HG02840 (cell line): ENCODE results near the gene CHRND.

ENCODE experiments used
- ATAC-seq: cut with Tn5 transposase; IDR thresholded peaks from one replicate; pipeline ENCODE4 v1.9.1; 2021; ENCODE audit warnings: mild to moderate bottlenecking, moderate library complexity, moderate number of reproducible peaks; ENCODE audit not compliant: unreplicated experiment, low FRiP score

The CHRND gene

DNA sequence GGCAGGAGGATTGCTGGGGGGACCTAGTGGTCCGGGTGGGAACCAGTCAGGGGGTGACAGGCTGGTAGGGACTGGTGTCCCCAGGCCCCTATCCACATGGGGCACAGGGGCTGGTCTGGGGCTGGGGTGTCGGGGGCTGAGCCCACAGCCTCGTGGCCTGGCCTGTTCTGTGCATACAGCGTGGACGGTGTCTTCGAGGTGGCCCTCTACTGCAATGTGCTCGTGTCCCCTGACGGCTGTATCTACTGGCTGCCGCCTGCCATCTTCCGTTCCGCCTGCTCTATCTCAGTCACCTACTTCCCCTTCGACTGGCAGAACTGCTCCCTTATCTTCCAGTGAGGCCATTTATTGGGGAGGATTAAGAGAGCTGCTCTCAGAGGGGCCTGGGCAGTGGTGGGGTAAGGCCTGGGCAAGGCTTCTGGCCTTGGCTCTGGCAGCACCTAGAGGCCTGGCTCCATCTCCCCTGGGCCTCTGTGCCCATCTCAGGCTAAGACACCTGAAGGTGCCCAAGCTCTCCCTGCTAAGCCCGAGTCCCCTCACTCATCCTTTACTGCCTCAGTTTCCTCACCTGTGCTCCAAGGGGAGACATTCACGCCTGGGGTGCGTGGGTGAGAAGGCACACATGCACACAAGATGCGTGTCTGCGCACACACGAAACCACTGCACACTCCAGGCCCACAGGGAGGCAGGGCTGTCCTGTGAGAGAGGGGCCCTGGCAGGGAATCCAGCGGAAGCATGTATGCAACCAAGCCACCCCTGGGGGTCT, 15.4 kb downstream of the CHRND start:
- ATAC-seq = no peak

DNA sequence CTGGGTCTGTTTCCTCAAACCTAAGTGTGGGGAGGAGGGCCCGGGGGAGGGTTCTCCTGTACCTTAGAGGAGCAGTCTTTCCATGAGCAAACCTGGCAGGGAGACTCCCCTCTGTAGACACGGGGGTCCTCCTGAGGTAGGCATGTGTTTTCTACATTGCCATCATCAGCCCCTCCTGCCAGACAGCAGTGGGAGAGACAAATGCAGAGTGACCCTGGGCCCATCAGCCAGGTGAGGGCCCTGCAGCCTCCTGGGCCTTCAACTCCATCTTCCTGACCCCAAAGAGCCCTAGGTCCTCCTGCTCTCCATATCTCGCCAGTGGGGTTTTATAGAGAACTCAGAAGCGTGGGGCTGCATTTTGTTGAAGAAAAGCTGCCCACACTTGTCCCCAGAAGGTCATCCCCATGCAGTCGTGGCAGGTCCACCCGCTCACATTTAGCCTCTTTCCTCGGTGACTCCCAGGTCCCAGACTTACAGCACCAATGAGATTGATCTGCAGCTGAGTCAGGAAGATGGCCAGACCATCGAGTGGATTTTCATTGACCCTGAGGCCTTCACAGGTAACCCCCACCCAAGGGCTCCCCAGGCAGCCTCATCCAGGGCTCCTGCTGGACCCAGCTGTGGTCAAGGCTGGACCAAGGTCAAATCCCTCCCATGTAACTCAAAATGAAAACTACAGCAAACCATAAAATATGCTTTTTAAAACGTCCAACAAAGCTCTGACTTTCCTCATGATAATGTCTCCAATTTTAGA, 16.2 kb downstream of the CHRND start:
- no peak for ATAC-seq

DNA sequence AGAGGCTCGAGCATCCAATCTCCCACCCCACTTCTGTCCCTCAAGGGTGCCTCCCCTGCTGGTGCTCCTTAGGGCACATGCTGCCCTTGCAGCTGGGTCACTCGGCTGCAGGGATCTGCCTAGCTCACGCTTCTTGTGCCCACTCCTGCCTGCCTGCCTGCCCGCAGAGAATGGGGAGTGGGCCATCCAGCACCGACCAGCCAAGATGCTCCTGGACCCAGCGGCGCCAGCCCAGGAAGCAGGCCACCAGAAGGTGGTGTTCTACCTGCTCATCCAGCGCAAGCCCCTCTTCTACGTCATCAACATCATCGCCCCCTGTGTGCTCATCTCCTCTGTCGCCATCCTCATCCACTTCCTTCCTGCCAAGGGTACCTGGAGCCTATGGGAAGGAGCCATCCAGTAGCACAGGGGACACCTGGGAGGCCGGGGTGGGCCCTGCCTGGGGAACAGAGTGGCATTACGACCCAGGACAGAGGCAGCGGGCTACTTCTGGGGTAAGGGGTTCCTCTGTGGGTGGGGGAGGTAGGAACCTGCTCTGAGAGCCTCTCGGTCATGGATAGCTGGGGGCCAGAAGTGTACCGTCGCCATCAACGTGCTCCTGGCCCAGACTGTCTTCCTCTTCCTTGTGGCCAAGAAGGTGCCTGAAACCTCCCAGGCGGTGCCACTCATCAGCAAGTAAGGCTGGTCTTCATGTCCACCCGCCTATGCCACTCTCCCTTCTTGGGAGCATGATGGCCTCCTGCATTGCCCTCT, 16.9 kb downstream of the CHRND start:
- ATAC-seq = no peak

DNA sequence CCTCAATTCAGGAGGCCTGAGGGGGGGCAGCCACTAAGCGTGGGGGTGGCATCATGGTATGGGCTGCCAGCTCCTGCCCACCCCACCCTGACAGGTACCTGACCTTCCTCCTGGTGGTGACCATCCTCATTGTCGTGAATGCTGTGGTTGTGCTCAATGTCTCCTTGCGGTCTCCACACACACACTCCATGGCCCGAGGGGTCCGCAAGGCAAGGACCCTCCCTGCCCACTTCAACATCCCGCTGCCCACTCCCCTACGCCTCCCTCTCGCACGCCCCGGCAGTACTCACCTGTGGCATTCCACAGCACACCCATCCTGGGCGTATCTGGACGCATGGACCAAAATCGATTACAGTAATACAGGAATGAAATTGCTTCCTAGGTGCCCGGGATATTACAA, 17.5 kb downstream of the CHRND start:
- no peak for ATAC-seq

DNA sequence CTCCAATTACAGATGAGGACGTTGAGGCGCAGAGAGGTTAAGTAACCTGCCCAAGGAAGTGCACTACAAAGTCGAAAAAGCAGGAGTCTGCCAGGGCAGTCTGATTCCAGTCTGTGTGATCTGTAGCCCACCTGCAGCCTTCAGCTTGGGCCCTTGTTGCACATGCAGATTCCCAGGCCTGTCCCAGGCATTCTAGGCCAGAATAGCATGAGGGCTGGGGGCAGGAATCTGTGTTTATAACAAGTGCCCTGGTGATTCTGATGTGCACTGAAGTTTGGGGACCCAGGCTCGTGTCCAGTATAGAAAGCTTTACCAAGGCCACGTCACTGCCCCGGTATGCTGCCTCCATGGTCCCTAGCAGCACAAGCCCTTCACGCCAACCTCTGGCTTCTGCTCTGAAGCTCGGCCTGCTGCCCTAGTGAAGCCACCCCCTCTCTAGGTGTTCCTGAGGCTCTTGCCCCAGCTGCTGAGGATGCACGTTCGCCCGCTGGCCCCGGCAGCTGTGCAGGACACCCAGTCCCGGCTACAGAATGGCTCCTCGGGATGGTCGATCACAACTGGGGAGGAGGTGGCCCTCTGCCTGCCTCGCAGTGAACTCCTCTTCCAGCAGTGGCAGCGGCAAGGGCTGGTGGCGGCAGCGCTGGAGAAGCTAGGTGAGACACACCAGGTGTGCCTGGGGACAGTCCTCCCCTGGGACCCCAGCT, 18.1 kb downstream of the CHRND start:
- no peak for ATAC-seq

DNA sequence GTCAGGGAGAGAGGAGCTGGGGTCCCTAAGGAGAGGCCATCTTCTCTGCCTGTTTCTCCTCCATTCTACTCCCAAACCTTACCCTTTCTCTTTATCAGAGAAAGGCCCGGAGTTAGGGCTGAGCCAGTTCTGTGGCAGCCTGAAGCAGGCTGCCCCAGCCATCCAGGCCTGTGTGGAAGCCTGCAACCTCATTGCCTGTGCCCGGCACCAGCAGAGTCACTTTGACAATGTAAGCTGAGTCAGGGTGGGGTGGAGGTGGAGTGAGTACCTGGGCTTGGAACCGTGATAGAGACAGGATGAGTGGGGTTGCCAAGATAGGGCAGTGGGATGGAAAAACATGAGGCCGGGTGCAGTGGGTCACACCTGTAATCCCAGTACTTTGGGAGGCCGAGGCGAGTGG, 18.7 kb downstream of the CHRND start:
- ATAC-seq = no peak

DNA sequence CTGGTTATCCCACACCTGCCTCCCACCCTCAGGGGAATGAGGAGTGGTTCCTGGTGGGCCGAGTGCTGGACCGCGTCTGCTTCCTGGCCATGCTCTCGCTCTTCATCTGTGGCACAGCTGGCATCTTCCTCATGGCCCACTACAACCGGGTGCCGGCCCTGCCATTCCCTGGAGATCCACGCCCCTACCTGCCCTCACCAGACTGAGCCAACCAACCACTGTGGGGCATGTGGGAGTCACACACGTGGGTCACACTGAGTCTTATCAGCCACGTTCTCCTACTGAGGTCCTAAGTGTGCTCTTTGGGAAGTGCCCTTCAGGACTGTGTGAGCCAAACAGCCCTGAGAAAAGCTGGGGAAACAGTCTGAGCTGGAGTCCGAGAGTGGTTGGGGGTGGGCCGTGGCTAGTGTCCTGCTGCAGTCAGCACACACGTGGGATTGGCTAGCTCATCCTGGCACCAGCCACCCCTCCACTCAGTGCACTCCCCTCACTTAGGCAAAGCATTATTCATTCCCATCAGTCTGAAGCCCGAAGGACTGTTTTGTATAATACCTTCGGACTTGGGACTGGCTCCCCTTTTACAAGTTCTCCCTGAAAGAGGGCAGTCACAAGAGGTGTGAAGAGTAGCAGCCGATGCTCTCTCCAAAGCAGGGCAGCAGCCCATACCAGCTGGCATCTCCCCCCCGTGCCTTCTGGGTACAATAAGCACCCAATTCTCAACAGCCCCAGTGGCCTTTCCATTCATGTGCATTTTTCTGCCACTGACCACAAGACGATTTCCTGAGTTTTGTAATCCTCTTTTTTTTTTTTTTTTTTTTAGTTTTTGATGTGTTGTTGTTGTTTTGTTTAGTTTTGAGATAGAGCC, 19.8 kb downstream of the CHRND start:
- ATAC-seq = no peak

DNA sequence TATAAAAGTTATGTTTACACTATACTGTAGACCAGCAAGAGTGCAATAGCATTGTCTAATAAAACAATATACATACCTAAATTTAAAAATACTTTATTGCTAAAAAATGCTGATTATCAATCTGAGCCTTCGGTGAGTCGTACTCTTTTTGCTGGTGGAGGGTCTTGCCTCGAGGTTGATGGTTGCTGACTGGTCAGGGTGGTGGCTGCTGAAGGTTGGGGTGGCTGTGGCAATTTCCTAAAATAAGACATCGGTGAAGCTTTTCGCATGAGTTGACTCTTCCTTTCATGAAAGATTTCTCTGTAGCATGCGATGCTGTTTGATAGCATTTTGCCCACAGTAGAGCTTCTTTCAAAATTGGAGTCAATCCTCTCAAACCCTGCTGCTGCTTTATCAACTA, 22.0 kb downstream of the CHRND start:
- ATAC-seq = no peak

DNA sequence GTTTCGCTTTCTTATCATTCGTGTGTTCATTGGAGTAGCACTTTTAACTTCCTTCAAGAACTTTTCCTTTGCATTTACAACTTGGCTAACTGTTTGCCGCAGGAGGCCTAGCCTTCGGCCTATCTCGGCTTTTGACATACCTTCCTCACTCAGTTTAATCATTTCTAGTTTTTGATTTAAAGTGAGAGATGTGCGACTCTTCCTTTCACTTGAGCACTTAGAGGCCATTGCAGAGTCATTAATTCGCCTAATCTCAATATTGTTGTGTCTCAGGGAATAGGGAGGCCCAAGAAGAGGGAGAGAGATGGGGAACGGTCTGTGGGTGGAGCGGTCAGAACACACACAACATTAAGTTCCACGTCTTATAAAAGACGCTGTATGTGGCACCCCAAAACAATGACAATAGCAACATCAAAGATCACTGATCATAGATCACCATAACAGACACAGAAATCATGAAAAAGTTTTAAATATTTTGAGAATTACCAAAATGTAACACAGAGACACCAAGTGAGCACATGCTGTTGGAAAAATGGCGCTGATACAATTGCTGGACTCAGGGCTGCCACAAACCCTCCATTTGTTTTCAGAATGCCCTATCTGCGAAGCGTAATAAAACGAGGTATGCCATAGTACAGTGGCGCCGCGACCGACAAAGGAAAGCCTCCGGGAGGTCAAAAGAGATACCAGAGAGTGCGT, 23.8 kb downstream of the CHRND start:
- ATAC-seq = no peak

DNA sequence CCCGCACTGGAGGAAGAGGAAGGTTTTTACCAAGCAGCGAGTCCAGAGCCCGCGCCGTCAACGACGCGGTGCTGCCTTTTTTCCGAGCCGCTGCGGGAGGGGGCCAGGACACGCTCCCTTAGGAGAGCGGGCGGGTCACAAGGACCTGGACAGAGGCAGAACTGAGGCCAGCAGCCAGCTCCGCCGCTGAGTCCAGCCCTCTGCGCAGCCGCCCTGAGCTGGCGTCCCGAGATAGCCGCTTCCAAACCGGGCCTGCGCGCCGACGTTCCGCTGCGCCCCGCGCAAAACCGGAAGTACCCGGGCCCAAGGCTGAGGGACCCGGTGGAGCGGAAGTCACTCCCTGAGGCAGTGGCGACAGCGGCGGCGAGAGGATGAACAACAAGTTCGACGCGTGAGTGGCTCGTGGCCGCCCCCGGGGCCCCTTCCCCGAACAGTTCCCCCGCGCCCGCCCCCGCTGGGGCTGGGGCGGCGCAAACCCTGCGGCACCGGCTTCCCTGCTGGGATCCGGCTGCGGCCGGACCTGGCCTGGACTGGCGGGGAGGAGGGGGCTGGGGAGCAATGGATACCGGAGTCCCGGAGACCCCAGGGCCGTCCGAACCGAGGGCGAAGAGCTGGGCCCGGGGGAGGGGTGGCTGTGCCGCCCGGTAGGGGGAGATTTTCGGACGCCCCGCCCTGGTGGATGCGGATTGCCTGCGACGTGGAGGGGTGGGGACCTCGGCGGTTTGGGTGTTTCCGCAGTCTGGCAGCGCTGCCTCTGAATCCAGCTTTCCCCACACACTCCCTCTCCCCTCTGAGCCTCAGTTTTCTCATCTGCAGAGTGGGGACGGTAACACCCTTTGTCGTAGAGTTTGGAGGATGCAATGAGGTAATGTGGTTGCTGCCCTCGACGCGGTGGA, 24.6 kb downstream of the CHRND start, which contains the start of the genes EIF4E2 and TIGD1:
TSS of gene EIF4E2 (plus strand) at position 336 of the 896 bp plus-strand sequence. CDS start at position 372, 36 bp downstream.
TSS of gene TIGD1 (minus strand) at position 204 of the 896 bp plus-strand sequence. CDS start 675 bp downstream, outside the sequence.
- peak; percentile 91 for ATAC-seq

DNA sequence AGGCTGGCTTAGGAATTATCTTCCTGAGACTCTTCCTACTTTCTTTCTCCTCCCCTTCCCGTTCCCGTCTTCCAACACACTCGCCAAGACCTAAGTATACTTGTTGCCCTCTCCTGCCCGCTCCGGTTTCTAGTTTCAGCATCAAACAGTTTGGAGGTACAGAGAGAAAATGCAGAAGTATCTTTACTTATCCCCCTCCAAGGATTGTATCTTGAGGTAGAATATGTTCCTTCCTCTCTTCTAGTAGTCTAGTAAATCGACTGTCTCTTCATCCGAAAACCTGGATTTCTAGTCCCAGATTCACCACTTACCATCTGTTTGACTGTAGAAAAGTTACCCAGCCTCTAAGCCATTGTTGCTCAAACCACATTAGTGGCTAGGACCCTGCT, 25.3 kb downstream of the CHRND start:
- ATAC-seq = no peak

DNA sequence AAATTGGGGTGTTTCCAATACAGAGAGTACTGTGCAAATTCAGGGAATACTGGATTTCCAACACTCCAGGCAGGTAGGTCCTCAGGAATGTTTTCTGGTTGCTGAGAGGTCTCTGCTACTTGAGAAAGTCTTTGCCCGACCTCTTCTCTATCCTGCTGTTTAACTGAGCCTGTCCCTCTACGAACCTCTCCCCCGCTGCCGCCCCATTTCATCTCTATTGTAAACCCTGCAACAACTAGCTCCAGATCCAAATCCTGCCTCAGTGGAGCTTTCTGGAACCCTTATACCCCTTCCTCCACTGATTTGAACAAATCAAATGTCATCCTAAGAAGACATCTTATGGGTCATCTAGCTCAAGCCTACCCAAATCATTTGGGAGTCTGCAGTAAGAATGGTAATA, 25.8 kb downstream of the CHRND start:
- no peak for ATAC-seq

DNA sequence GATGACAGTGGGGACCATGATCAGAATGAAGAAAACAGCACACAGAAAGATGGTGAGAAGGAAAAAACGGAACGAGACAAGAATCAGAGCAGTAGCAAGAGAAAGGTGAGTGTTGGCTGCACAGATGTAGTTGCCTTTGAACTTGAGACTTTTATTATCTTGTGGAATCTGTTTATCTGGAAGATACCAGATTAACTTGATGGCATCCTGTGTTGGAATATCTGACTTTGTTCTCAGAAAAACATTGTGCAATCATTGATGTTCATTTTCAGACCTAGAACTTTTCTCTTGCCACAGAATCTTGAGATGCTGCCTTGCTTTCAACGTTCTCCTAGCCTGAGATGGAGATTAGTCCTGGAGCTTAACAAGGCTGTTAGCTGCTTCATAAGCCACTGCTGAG, 30.5 kb downstream of the CHRND start:
- ATAC-seq = no peak

DNA sequence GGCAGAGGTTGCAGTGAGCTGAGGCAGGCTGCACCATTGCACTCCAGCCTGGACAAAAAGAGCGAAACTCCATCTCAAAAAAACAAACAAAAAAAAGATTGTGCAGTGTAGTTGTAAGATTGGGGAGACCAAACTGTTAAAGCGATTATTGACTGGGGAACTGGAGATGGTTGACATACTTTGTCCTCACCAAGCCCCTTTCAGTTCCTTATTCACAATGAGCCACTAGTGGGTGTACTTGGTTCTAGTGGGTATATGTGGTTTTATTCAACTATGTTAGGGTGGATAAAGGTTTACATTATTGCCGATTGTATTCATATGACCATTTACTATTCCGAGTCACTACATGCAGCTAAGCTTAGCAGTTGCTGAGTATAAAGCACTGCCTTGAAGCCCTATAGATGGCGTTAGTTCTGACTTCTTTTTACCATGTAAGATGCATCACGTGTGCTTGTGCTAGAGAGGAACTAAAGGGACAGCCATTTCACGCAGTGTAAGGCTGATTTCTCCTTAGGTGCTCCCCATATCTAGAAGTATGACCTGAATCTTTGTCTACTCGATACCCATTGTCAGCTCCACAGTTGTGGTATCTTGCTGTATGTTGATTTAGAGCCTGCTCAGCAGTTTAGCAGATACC, 36.7 kb downstream of the CHRND start:
- no peak for ATAC-seq

DNA sequence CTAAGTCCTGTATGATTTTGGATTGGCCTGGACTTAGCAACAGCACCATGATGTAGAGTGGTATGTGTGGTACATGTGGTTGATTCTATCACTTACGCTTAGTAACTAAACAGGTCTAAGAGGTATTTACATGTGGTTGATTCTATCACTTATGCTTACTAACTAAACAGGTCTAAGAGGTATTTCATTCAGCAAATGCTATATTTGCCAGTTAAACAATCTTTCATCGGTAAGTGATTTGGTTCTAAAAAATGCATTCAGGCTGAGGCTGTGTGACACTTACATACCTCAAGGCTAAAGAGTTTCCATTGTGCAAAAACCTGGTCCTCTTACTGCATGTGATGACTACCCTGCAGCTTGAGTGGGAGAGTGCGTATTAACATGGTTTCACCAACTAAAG, 37.6 kb downstream of the CHRND start:
- no peak for ATAC-seq

DNA sequence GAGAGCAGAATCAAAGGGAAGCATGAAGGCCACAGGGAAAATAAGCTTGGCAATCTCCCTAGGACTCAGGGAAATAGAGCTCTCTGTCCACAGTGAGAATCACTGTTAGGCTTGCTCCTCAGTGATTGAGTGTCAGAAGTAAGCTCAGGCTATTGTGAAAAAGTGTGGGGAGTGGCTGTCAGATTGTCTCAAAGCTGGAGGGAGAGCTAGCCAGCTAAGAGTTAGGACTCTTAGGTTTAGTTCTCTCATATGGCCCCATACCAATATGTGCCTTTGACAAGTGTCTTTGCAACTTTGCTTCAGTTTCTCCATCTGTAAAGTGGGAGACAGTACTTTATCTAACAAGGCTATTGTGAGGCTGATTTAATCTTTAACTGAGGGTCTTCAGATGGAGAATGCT, 41.8 kb downstream of the CHRND start:
- no peak for ATAC-seq

DNA sequence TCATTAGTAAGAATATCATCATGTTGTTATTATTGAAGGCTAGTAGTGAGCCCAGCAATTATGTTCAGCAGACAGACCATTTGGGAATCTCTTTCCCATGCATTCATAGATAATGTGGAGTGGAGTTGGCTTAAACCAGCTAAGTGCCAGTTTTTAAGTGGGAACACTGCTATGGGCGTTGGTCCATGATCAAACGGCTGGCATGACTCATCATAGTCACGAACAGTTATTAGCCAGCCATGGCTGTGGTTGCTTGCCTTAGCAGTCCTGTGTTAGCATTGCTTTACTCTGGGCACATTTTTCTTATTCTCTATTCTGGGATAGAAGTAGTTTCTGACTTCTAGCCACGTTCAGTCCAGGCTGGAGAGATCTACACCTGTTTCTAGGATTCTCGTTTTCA, 42.2 kb downstream of the CHRND start:
- ATAC-seq = no peak

DNA sequence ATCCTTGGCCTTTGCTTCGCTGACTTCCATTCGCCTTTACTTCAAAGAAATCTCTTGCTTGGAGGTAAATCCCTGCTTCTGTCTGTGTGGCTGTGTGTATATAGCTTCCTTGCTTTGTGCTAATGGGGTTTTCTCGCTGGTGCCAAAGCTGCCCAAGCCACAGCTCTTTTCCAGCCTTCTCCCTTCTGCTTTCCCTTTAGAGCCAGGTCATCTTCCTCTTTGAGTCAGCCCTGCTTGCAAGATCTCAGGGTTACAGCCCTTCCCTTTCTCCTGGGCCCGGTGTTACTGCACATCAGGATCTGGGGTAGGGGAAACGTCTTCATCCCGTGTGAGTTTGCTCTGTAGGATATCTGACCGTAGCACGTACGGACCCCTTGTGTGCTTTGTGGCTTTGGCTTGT, 43.6 kb downstream of the CHRND start:
- no peak for ATAC-seq
